ENCODE results near the gene SOX18.

SOX18 gene

GRCh38 chr20:64037199-64037497 lies 12.3 kb downstream of the SOX18 start:
- no peak for DNase-seq

- no peak for DNase-seq
Observed at GRCh38 chr20:64036346-64037198, 12.9 kb downstream of the SOX18 start.

- DNase-seq, result no peak
Observed at GRCh38 chr20:64035933-64036345, 13.5 kb downstream of the SOX18 start, which contains the start of gene C20orf204. Gene C20orf204, plus strand, starts transcription at chr20:64036182. Its CDS starts 142 bp downstream, at chr20:64036324.

- DNase-seq, result no peak
Observed at GRCh38 chr20:64035066-64035932, 14.1 kb downstream of the SOX18 start.

- no peak for DNase-seq
Observed at GRCh38 chr20:64033981-64034493, 15.4 kb downstream of the SOX18 start.

GRCh38 chr20:64032706-64033624 lies 16.5 kb downstream of the SOX18 start:
- DNase-seq, result no peak

GRCh38 chr20:64031822-64032314 lies 17.6 kb downstream of the SOX18 start:
- DNase-seq, result no peak

- no peak for DNase-seq
Observed at GRCh38 chr20:64030371-64031134, 18.9 kb downstream of the SOX18 start.

GRCh38 chr20:64029293-64030117 lies 19.9 kb downstream of the SOX18 start:
- DNase-seq, result no peak

GRCh38 chr20:64027981-64028685 lies 21.3 kb downstream of the SOX18 start:
- no peak for DNase-seq

- no peak for DNase-seq
Observed at GRCh38 chr20:64025826-64026412, 23.5 kb downstream of the SOX18 start.

- DNase-seq, result no peak
Observed at GRCh38 chr20:64025101-64025825, 24.2 kb downstream of the SOX18 start.

GRCh38 chr20:64024141-64024990 lies 25.1 kb downstream of the SOX18 start:
- DNase-seq, result no peak

GRCh38 chr20:64023361-64024140 lies 25.9 kb downstream of the SOX18 start:
- DNase-seq, result no peak

- no peak for DNase-seq
Observed at GRCh38 chr20:64022671-64023360, 26.6 kb downstream of the SOX18 start.
